ENCODE results near the gene EDNRA. TPM values are rescaled to one million over a fixed set of nuclear protein-coding genes. Genes with fewer than 3 reads are reported as not detected.

EDNRA gene
- total RNA-seq, 6 donors from 2014 or later = 7.3 to 32.2 (median 10.2) TPM

DNA sequence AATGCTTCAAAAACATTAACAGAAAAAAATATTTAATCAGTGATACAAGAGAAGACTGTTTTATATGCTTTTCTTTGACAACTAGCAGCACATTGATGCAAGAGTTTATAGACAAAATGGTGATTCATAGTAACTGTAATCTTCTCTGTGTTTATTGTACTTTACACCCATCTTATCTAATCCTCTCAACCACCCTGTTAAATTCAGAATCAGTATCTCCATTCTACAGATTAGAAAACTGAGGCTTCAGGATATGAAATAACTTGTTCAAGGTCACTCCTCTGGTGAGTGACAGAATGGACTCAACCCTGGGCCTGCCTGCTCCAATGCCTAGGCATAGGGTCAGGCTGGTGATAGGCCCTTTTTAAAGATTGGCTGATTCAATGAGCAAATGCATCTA, 110.2 kb downstream of the EDNRA start:
- DNase-seq (no peak), ATAC-seq (ENCODE audit: low FRiP score in 2 of 2) (no peak)
- Histone ChIP-seq H3K9me3 (no peaks in the 10 kb centered on the region), H3K27ac (no peak overlapping the region), H3K4me1 (no peaks in the 10 kb centered on the region), H3K4me3 (no peak overlapping the region), H3K36me3 (no peaks in the 10 kb centered on the region), H3K27me3 (no peaks in the 10 kb centered on the region)
- no peak for TF ChIP-seq POLR2AphosphoS5 (IDR thresholded peaks at IDR 0.05)
- TF ChIP-seq, protein P1, sequence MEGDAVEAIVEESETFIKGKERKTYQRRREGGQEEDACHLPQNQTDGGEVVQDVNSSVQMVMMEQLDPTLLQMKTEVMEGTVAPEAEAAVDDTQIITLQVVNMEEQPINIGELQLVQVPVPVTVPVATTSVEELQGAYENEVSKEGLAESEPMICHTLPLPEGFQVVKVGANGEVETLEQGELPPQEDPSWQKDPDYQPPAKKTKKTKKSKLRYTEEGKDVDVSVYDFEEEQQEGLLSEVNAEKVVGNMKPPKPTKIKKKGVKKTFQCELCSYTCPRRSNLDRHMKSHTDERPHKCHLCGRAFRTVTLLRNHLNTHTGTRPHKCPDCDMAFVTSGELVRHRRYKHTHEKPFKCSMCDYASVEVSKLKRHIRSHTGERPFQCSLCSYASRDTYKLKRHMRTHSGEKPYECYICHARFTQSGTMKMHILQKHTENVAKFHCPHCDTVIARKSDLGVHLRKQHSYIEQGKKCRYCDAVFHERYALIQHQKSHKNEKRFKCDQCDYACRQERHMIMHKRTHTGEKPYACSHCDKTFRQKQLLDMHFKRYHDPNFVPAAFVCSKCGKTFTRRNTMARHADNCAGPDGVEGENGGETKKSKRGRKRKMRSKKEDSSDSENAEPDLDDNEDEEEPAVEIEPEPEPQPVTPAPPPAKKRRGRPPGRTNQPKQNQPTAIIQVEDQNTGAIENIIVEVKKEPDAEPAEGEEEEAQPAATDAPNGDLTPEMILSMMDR (IDR thresholded peaks at IDR 0.05) = no peak
- TF ChIP-seq EP300 (IDR thresholded peaks at IDR 0.05) = no peak
- no peak for TF ChIP-seq POLR2A (IDR thresholded peaks at IDR 0.05)

DNA sequence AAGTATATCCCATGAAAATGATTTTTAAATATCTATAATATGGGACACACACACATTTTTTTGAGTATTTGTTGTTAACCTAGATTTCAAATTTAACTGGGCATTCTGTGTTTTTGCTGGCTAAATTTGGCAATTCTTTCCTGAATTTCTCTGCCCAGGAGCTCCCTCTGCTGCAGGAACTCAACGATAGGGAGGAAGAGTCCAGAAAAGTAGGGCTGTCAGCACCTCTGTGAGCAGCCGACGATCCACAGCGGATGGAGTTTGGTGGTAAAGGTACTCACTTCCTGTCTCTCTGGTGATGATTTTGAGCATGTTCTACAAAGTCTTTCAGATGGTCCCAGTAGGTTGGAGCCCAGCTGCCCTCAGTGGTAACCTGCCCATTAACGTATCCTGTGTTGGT, 113.2 kb downstream of the EDNRA start:
- Histone ChIP-seq H3K36me3 (no peaks in the 10 kb centered on the region), H3K27ac (no peak overlapping the region), H3K4me3 (no peak overlapping the region), H3K4me1 (no peaks in the 10 kb centered on the region), H3K9me3 (no peaks in the 10 kb centered on the region), H3K27me3 (no peaks in the 10 kb centered on the region)
- TF ChIP-seq POLR2A (IDR thresholded peaks at IDR 0.05) = no peak
- TF ChIP-seq EP300 (IDR thresholded peaks at IDR 0.05) = no peak
- WGBS, 2 donors = 64 to 72% methylated on average over 5 of the region's 5 CpGs
- ATAC-seq (ENCODE audit: low FRiP score in 2 of 2) (no peak), DNase-seq (no peak)

Other genes starting within 250 kb of the EDNRA start
- 10 to 100 TPM; 10.5 to 34.0 (median 23.5) TPM for gene TMEM184C, start 136.3 kb downstream of the EDNRA start, total RNA-seq
- gene PRMT9, start 203.1 kb downstream of the EDNRA start, total RNA-seq = 10 to 100 TPM in 2 of 6 donors, 1 to 10 TPM in 4; 5.7 to 12.6 (median 8.0) TPM